A673 (cell line): ENCODE measurements around the gene CTIF.

Experiments
- EZH2 ChIP-seq: fragments of 200-600 bp; sonication (generic); IDR thresholded peaks from 2 replicates; pipeline ENCODE4 v1.6.1; 2017; ENCODE audit warnings: borderline replicate concordance, low read depth, mild to moderate bottlenecking, mixed read lengths, antibody characterized with exemption, low read length; ENCODE audit not compliant: poor library complexity, severe bottlenecking
- TF ChIP-seq, protein P1 (sequence below): fragments of 300-800, 200-600 bp; sonication (generic); conservative IDR thresholded peaks from 2 replicates; pipeline ENCODE4 v1.5.1; 2017; ENCODE audit warnings: low read depth, mild to moderate bottlenecking, antibody characterized with exemption, low read length, moderate library complexity, mixed read lengths

DNA sequence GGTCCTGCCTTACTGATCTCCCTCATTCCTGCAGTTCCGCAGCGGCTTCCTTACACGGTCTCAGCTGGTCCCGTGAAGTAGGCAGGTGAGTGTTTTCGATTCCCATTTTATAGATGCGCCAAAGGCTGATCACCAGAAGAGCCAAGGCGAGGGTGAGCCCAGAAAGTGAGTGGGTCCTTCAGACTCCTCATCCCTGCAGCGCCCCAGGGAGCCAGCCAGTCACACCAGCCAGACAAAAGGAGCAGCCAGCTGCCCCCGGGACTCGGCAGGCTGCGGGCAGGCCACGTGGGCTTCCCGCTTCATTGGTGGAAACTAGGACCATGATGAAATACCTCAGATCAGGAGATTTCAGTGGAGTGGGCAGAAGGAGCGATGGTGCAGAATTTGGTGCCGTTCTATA is 326.0 kb downstream of the CTIF start:
- TF ChIP-seq, protein P1, sequence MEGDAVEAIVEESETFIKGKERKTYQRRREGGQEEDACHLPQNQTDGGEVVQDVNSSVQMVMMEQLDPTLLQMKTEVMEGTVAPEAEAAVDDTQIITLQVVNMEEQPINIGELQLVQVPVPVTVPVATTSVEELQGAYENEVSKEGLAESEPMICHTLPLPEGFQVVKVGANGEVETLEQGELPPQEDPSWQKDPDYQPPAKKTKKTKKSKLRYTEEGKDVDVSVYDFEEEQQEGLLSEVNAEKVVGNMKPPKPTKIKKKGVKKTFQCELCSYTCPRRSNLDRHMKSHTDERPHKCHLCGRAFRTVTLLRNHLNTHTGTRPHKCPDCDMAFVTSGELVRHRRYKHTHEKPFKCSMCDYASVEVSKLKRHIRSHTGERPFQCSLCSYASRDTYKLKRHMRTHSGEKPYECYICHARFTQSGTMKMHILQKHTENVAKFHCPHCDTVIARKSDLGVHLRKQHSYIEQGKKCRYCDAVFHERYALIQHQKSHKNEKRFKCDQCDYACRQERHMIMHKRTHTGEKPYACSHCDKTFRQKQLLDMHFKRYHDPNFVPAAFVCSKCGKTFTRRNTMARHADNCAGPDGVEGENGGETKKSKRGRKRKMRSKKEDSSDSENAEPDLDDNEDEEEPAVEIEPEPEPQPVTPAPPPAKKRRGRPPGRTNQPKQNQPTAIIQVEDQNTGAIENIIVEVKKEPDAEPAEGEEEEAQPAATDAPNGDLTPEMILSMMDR = no peak
- TF ChIP-seq EZH2 = no peak
